Measurements from ENCODE around the gene WFIKKN1.
"Not testable (repeated sequence)": the region's sequence is repeated elsewhere in the genome, so short reads cannot be mapped to it uniquely, and the experiment has no call there.

The WFIKKN1 gene

GRCh38 chr16:595942-596735 is 34.6 kb upstream of the WFIKKN1 start:
- DNase-seq (ENCODE audit: low spot score), result no peak

- no peak for DNase-seq (ENCODE audit: low spot score)
Observed at GRCh38 chr16:596736-597060, 34.1 kb upstream of the WFIKKN1 start.

GRCh38 chr16:597655-598054 is 33.1 kb upstream of the WFIKKN1 start:
- DNase-seq (ENCODE audit: low spot score), result not testable (repeated sequence)

GRCh38 chr16:598823-599739 is 31.7 kb upstream of the WFIKKN1 start:
- no peak for DNase-seq (ENCODE audit: low spot score)

GRCh38 chr16:600781-601180 is 30.0 kb upstream of the WFIKKN1 start:
- DNase-seq (ENCODE audit: low spot score), result peak; percentile 39

- DNase-seq (ENCODE audit: low spot score), result no peak
Observed at GRCh38 chr16:603933-604332, 26.9 kb upstream of the WFIKKN1 start.

- no peak for DNase-seq (ENCODE audit: low spot score)
Observed at GRCh38 chr16:606656-607307, 24.0 kb upstream of the WFIKKN1 start.

GRCh38 chr16:608019-608418 is 22.8 kb upstream of the WFIKKN1 start:
- DNase-seq (ENCODE audit: low spot score), result no peak

- no peak for DNase-seq (ENCODE audit: low spot score)
Observed at GRCh38 chr16:609316-609715, 21.5 kb upstream of the WFIKKN1 start.

- no peak for DNase-seq (ENCODE audit: low spot score)
Observed at GRCh38 chr16:609984-610383, 20.8 kb upstream of the WFIKKN1 start.

GRCh38 chr16:610513-611381 is 20.0 kb upstream of the WFIKKN1 start:
- DNase-seq (ENCODE audit: low spot score), result peak; percentile 59

GRCh38 chr16:615122-615521 is 15.7 kb upstream of the WFIKKN1 start:
- no peak for DNase-seq (ENCODE audit: low spot score)

GRCh38 chr16:616733-617586 is 13.8 kb upstream of the WFIKKN1 start:
- no peak for DNase-seq (ENCODE audit: low spot score)

- no peak for DNase-seq (ENCODE audit: low spot score)
Observed at GRCh38 chr16:617855-618254, 12.9 kb upstream of the WFIKKN1 start.

- DNase-seq (ENCODE audit: low spot score), result no peak
Observed at GRCh38 chr16:619476-620100, 11.2 kb upstream of the WFIKKN1 start.

- DNase-seq (ENCODE audit: low spot score), result no peak
Observed at GRCh38 chr16:620700-621525, 9.9 kb upstream of the WFIKKN1 start.

GRCh38 chr16:621526-622105 is 9.2 kb upstream of the WFIKKN1 start:
- DNase-seq (ENCODE audit: low spot score), result no peak

GRCh38 chr16:622920-623280 is 7.9 kb upstream of the WFIKKN1 start:
- no peak for DNase-seq (ENCODE audit: low spot score)

- DNase-seq (ENCODE audit: low spot score), result no peak
Observed at GRCh38 chr16:624526-625070, 6.2 kb upstream of the WFIKKN1 start.
